ENCODE measurements around the gene BSCL2.
A peak's percentile ranks its signal among the peaks of the same experiment; 100 is the strongest.
"Not testable (repeated sequence)": the region's sequence is repeated elsewhere in the genome, so short reads cannot be mapped to it uniquely, and the experiment has no call there.

BSCL2 gene

GRCh38 chr11:62719302-62719978 lies 12.2 kb upstream of the BSCL2 start:
- DNase-seq (ENCODE audit: low spot score) = no peak

GRCh38 chr11:62716816-62717215 lies 9.6 kb upstream of the BSCL2 start:
- no peak for DNase-seq (ENCODE audit: low spot score)

DNA sequence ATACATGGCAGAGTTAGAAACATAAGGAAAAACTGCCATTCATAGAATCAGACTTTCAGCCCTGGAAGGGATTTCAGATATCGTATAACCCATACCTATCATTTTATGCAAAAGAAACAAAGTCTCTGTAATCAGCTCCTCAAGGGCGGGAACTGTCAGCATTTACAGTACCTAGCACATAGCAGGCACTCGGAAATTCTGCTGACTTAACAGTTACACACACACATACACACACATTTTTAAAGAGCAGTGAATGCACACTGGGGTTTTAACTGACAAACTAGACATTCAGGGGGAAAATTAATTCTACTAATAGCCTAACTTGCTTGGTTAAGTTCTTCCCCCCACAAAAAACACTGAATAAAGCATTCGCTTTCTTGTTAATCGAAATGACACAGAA lies 9.0 kb upstream of the BSCL2 start:
- no peak for DNase-seq (ENCODE audit: low spot score)

DNA sequence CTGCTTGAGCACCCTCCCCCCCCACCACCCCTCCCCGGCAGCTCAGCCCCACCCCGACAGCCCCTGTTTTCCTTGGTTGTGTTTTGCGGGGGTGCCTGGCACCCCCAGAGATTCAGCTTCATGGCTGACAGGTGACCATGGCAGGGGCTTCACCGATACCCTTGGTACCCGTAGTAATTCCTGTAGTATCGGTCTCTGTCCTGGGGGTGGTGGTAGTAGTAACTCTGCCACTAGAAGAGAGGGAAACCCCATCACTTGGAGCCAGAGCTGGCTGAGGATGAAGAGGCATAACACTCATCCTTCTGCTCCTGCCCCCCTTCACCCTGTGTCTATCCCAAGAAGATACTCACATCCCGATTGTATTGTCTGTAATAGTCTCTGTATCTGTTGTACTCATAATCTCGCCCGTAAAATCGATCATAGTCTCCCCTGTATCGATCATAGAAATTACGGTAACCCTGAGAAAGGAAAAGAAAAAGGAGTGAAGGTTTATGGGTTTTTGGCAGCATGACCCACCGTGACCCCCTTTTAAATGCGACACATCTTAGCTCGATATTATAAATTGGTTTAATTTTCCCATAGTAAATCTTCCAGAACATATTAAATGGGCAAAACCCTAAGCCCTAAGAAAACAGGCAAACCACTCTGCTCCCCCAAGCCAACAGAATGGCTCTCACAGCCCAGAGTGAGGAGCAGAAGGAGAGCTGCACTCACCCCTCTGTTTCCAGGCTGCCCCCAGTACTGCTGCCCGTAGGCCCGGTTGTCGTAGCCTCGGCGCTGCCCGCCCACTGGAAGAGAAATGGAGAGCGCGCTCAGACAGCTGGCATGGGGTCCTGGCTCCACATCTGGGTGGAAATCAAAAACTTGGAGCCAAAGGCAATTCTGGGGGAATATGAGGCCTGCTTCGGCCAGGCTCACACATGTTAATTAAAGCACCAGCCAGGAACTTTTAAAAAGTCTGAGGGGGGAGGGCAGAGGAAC lies 8.2 kb upstream of the BSCL2 start:
- no peak for DNase-seq (ENCODE audit: low spot score)

GRCh38 chr11:62713343-62713742 lies 6.1 kb upstream of the BSCL2 start:
- no peak for DNase-seq (ENCODE audit: low spot score)

- no peak for DNase-seq (ENCODE audit: low spot score)
These were observed 5.6 kb upstream of the BSCL2 start for GRCh38 chr11:62712861-62713260.

DNA sequence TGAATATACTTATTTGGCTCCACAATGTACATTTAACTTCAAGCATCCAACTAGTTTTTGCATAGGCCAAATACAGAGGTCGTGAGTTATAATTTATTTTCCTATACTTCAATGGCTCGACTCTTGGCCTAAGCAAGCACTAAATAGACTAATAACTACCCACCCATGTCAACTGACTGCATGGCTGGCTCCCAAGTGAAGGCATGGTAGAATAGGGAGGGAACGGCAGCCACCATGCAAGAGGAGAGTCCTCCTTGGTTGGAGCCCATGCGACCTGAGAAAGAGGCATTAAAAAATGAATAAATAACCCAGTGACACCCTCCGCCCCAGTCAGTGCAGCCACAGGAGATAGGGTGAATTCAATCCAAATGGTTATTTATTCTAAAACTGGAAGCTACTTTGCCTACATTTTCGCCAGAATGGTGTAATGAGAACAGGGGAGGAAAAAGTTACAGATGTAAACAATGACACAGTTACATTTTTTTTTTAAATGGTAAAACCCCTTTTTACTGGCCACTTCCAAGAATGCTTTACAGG lies 5.1 kb upstream of the BSCL2 start:
- DNase-seq (ENCODE audit: low spot score) = no peak

DNA sequence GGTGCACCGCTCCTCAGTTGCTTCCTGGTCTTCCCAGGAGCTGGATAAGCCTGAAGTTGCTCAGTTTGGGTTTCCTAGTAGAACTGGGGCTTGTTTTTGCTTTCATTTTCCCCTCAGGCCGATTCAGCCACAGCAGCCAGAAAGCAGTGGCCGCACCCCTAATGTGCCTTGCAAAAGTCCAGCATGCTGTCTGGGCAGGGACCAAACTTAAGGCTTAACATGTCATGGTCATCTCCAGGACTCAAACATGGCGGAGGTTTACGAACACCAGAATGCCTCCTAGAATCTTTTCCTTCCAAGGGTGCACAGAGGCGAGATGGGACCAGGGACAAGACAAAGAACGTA lies 2.7 kb upstream of the BSCL2 start:
- DNase-seq (ENCODE audit: low spot score) = no peak

DNA sequence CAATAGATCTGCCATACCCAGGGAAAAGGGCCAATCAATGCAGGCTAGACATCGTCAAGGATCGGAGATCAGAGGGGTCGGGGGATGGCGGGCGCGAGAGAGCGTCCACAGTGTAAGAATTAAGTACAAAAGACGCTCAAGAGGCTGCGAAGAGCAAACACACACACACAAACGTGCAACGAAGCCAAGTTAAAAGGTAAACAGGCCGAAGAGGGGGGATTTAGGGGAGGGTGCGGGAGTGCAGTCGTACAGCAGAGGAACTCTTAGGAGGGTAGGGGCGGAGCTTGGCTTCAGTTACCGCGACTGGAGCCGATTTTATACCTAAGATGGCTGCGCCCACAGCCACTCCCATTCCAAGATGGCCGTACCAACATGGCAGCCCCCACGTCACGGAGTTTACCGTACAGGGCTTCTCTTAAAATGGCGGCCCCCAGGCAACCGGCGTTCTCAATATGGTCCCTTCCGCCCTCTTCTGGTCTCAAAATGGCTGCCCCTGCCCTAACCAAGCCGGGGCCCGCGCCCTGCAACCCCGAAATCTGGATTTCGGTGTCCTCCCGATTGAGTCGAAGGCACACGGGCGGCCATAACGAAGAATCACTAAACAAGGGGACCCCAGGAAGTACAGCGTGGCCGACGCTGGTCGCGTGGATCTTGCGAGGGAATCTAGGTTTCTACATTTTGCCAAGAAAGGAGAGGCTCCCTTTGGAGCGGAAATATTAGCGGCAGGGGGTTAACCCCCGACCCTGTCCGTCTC lies 2.2 kb upstream of the BSCL2 start:
- DNase-seq (ENCODE audit: low spot score) = peak; percentile 98

DNA sequence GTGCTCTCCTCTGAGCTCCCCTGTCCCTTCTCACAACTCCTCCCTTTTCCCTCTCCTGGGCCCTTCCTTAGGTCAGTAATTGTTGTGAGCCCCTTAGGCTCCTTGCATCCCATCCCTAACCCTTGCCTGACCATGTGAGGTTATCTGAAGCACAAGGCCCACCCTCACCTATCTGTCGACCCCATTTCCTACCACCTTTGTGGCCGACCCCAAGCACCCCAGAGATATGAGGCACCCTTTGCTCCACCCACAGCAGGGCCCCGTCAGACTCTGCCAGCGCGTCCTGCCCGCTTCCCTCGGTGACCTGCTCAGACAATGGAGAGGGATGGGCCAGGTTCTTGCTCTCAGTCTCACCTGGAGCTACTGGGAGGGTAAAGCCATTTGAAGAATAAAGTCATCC lies 1.6 kb upstream of the BSCL2 start:
- DNase-seq (ENCODE audit: low spot score) = peak; percentile 46

DNA sequence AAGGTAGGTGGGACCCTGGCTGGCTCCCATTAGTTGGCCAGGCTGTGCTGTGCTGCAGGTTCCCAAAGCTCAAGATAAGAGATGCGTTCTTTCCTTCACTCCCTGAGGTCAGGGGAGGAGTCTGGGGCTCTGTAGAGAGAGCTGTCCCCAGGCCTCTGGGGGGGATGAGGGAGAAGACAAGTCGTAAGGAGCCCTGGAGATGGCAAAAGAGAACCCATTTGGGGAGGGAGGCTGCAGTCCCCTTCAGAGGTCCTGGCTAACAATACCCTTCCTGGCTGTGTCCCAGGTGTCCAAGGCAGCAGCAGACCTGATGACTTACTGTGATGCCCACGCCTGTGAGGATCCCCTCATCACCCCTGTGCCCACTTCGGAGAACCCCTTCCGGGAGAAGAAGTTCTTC lies 1.2 kb upstream of the BSCL2 start:
- no peak for DNase-seq (ENCODE audit: low spot score)

GRCh38 chr11:62706850-62707247 lies 375 bp downstream of the BSCL2 start:
- DNase-seq (ENCODE audit: low spot score) = no peak

- DNase-seq (ENCODE audit: low spot score) = peak; percentile 93
These were observed 1.1 kb downstream of the BSCL2 start for GRCh38 chr11:62705880-62706849.

DNA sequence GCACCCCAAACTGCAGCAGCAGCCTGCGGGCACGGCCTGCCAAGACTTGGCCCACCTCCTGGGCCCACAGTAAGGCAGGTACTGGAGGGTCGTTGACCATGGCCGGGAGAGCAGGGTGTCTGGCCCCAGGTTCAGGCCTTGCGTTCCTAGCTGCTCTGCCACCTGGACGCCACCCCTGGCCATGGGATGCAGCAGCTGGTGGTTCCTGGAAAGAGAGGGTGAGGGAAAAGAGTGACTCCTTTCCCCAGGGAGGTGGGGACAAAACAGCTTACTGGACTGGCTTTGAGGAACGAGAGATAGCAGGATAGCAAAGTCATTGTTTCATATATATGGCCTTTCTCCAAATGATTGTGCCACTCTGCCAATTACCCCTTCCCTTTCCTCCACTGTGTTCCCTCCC lies 1.8 kb downstream of the BSCL2 start:
- no peak for DNase-seq (ENCODE audit: low spot score)

DNA sequence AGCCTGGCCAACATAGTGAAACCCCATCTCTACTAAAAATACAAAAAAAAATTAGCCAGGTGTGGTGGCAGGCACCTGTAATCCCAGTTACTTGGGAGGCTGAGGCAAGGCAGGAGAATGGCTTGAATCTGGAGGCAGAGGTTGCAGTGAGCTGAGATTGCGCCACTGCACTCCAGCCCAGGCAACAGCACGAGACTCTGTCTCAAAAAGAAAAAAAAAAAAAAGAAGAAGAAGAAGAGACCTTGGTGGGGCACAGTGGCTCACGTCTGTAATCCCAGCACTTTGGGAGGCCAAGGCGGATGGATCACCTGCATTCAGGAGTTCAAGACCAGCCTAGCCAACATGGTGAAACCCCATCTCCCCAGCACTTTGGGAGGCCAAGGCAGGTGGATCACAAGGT lies 3.3 kb downstream of the BSCL2 start:
- not testable (repeated sequence) for DNase-seq (ENCODE audit: low spot score)

DNA sequence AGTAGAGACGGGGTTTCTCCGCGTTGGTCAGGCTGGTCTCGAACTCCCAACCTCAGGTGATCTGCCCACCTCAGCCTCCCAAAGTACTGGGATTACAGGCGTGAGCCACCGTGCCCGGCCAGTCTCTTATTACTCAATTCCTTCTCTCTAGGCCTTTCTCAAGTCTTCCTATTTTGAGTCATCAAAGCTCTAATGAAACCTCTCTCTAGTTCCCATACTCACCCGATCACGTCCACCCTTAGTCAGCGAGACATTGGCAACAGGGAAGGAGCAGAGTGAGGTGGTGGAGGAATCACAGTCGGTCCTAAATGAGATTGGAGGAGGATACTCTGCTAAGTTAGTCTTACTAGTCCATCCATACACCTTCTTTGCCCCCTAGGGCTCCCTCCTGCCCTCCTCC lies 5.0 kb downstream of the BSCL2 start:
- no peak for DNase-seq (ENCODE audit: low spot score)

GRCh38 chr11:62694455-62695167 lies 12.6 kb downstream of the BSCL2 start:
- DNase-seq (ENCODE audit: low spot score) = peak; percentile 81

GRCh38 chr11:62693624-62694023 lies 13.6 kb downstream of the BSCL2 start:
- DNase-seq (ENCODE audit: low spot score) = not testable (repeated sequence)

- DNase-seq (ENCODE audit: low spot score) = no peak
These were observed 17.6 kb downstream of the BSCL2 start, which contains the start of gene LRRN4CL for GRCh38 chr11:62689421-62690183. Gene LRRN4CL, minus strand, starts transcription at chr11:62689530. Its CDS starts 1,022 bp downstream, at chr11:62688508.

- DNase-seq (ENCODE audit: low spot score) = no peak
These were observed 18.7 kb downstream of the BSCL2 start for GRCh38 chr11:62688491-62688890.

Data from CD4-positive, alpha-beta T cell treated with Interleukin-6 at 100 ng/mL for 8 hours (primary cell).